ENCODE data around the gene MYO1B.

- no peak for TF ChIP-seq HMGXB4 (CRISPR knock-in tag; IDR thresholded peaks at IDR 0.05)
- TF ChIP-seq, protein P1, sequence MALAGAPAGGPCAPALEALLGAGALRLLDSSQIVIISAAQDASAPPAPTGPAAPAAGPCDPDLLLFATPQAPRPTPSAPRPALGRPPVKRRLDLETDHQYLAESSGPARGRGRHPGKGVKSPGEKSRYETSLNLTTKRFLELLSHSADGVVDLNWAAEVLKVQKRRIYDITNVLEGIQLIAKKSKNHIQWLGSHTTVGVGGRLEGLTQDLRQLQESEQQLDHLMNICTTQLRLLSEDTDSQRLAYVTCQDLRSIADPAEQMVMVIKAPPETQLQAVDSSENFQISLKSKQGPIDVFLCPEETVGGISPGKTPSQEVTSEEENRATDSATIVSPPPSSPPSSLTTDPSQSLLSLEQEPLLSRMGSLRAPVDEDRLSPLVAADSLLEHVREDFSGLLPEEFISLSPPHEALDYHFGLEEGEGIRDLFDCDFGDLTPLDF (CRISPR knock-in tag; IDR thresholded peaks at IDR 0.05), result no peak
- no peak for TF ChIP-seq JAZF1 (CRISPR knock-in tag; IDR thresholded peaks at IDR 0.05)
Observed at GRCh38 chr2:191319186-191319585, 74.0 kb downstream of the MYO1B start.
